Smooth muscle cell of the umbilical artery (primary cell): ENCODE data around the gene SCNM1. TPM values are rescaled to one million over a fixed set of nuclear protein-coding genes. Genes with fewer than 3 reads are reported as not detected.

ENCODE experiments used
- total RNA-seq: library from RNA; depleted of rRNA; stranded (reverse); fragments of >200 nt; gene quantifications from 2 replicates; pipeline ENCODE4 v1.2.3, GENCODE V29; 2014

Gene SCNM1, protein sequence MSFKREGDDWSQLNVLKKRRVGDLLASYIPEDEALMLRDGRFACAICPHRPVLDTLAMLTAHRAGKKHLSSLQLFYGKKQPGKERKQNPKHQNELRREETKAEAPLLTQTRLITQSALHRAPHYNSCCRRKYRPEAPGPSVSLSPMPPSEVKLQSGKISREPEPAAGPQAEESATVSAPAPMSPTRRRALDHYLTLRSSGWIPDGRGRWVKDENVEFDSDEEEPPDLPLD
- total RNA-seq: 16.2 and 20.5 TPM in 2 replicates

GRCh38 chr1:151165738-151166504, at the start of gene SCNM1, which contains the start of gene LYSMD1:
Gene SCNM1, plus strand, starts transcription at chr1:151166144. Its CDS starts 9 bp downstream, at chr1:151166153.
Gene LYSMD1, minus strand, starts transcription at chr1:151165902. Its CDS starts 644 bp downstream, at chr1:151165258.

DNA sequence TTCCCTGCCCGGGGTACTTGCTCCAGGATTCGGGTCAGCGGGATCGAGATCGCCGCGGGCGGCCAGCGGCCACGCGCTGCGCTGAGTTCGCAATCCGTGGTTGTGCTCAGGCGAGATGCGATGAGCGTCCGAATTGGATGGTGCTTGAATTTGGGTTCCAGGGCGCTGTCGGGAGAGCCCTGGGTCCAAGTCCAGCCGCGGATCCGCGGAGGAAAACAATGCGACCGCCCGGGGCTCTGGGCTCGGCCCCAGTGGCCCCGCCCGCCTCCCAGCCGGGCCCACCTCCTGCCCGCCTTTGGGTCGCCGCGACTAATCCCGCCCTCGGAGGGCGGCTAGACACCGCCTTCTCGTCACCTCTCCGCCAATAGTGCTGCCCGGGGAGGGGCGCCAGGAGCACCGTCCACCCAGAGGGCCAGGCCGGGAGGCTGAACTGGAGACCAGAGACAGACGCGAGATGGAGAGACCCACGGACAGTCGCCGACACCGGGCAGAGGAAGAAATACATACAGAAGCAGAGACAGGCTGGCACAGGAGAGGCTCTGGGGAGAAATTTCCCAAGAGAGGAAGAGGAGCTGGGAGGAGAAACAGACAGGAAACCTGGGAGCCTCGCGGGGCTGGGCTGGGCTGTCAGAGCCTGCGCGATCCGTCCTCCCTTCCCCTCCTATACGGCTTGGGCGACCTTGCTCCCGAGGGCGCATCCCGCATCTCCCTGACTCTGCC, 19.4 kb upstream of the SCNM1 start, which contains the start of gene SEMA6C:
TSS of gene SEMA6C (minus strand) at position 220 of the 720 bp plus-strand sequence. CDS start 4,010 bp downstream, outside the sequence.

GRCh38 chr1:151156515-151156819, 9.5 kb upstream of the SCNM1 start, which contains the start of gene TNFAIP8L2:
Gene TNFAIP8L2, plus strand, starts transcription at chr1:151156649. Its CDS starts 2,049 bp downstream, at chr1:151158698.

DNA sequence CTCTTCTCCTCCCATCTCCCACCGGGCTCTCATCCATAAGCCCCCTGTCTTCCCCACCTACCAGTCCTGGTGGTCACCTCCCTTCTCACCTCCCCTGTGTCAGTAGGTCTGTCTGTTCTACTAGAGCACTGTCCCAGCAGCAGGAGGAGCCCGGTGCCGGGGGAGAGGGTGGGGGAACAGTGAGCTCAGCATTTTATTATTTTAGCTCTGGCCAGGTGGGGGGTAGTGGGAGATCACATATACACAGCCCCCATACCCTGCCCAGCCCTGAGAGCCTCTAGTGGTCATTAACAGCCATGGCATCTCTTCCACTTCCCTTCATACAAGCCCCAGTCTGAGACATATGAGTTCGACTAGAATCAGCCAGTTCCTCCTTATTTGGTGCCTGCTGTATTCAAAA, 9.9 kb downstream of the SCNM1 start, which contains the start of gene TMOD4:
TSS of gene TMOD4 (minus strand) at position 119 of the 400 bp plus-strand sequence. CDS start 1,106 bp downstream, outside the sequence.

DNA sequence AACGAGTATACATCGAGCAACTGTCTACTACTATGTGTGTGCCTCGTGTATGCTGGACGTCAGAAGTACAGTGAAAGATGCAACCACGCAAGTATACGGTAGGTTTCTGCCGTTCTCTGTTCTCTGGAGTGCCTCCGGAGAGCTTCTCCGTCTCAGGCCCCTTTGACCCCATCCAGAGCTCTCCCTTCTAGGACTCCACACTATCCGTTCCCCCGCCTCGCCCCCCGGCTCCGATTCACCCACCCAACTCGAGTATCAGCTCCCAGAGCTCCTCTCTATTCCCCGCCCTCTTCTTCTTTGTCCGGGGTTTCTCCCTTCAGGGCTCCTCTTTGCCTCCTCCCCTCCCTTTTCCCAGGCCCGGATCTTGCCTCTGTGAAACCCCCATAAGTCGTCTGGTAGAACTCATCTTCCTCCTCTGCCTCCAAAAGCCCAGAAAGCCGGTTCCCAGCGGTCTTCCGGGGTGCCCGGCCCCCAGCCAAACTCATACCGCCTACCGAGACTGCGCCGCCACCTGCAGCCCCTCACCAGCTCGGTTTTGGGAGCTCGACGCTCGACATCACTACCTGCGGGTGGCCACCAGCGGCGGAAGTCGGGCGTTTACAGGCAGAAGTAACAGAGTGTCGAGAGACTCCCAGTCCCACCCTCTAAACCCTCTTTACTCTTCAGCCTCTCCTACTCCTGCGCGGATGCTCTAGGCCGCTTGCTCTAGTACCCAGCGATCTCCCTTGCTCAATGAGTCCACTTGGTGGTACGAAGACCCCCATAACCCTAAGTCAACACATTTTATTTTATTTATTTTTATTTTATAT, 23.9 kb downstream of the SCNM1 start, which contains the start of gene VPS72:
TSS of gene VPS72 (minus strand) at position 561 of the 809 bp plus-strand sequence. CDS start at position 485, 76 bp downstream.

DNA sequence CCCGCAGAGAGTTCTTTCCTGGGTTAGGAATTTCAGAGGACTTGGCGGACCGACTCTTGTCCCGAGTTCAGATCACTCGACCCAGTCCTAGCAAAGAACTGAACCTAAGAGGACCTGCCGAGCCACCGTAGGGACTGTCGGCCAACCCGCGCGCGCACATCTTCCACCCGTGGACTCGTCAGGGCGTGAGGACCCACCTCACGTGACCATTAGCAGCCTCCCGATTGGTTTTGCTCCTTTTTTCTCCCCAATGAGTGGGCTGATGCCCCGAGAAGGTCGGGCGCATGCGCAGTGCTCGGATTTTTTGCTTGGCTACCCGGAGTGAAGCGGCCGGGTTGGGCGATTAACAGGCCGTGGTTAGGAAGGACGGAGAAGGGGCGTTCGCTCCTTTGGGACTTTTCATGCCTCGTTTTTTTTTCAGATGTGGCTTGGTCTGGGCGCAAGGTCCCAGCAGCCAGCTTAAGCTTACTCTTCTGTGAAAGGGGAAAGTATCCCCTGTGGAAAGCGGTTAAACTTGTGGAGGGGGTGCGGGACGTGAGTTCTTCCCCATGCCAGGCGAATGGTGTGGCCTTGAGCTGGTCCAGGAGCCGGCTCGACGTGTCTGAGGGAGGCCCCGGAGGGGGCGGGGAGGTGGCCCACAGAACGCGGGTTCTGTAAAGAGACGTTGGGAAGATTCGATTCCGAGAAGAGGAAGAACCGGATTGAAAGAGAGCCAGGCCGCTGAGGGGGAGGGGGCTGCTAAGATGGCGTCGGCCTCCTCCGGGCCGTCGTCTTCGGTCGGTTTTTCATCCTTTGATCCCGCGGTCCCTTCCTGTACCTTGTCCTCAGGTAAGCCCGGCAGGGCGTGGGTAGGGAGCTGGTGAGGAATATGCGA, 32.5 kb downstream of the SCNM1 start, which contains the start of gene PIP5K1A:
TSS of gene PIP5K1A (plus strand) at position 299 of the 874 bp plus-strand sequence. CDS start at position 744, 445 bp downstream.

Other genes starting within 250 kb of the SCNM1 start
- gene SETDB1, start 239.8 kb upstream of the SCNM1 start, total RNA-seq: 27.9 and 31.2 TPM in 2 replicates
- gene CERS2, start 191.3 kb upstream of the SCNM1 start, total RNA-seq: 67.4 and 80.4 TPM in 2 replicates
- 0.05 TPM in 1 of 2 replicates, not detected in the other for gene ANXA9, start 183.9 kb upstream of the SCNM1 start, total RNA-seq
- gene MINDY1, start 159.2 kb upstream of the SCNM1 start, total RNA-seq: 4.5 and 8.2 TPM in 2 replicates
- gene PRUNE1, start 157.7 kb upstream of the SCNM1 start, total RNA-seq: 5.0 and 8.0 TPM in 2 replicates
- 0.14 and 0.30 TPM in 2 replicates for gene BNIPL, start 129.6 kb upstream of the SCNM1 start, total RNA-seq
- 1.2 and 1.5 TPM in 2 replicates for gene C1orf56, start 118.4 kb upstream of the SCNM1 start, total RNA-seq
- gene CDC42SE1, start 106.5 kb upstream of the SCNM1 start, total RNA-seq: 59.4 and 63.3 TPM in 2 replicates
- gene MLLT11, start 105.7 kb upstream of the SCNM1 start, total RNA-seq: 12.5 and 16.1 TPM in 2 replicates
- gene GABPB2, start 95.4 kb upstream of the SCNM1 start, total RNA-seq: 10.1 and 10.6 TPM in 2 replicates
- 0.89 and 1.7 TPM in 2 replicates for gene SEMA6C, start 19.5 kb upstream of the SCNM1 start, total RNA-seq
- not detected in 2 replicates for gene TNFAIP8L2, start 9.5 kb upstream of the SCNM1 start, total RNA-seq
- gene LYSMD1, start 242 bp upstream of the SCNM1 start, total RNA-seq: 4.8 and 8.0 TPM in 2 replicates
- gene TMOD4, start 9.8 kb downstream of the SCNM1 start, total RNA-seq: not detected in 2 replicates
- 33.9 and 34.0 TPM in 2 replicates for gene VPS72, start 24.1 kb downstream of the SCNM1 start, total RNA-seq
- 55.5 and 84.4 TPM in 2 replicates for gene PIP5K1A, start 32.4 kb downstream of the SCNM1 start, total RNA-seq
- 201 and 226 TPM in 2 replicates for gene PSMD4, start 88.6 kb downstream of the SCNM1 start, total RNA-seq
- gene ZNF687, start 116.2 kb downstream of the SCNM1 start, total RNA-seq: 9.2 and 13.1 TPM in 2 replicates
- gene PI4KB, start 161.3 kb downstream of the SCNM1 start, total RNA-seq: 54.3 and 63.2 TPM in 2 replicates
- 47.5 and 53.5 TPM in 2 replicates for gene RFX5, start 181.1 kb downstream of the SCNM1 start, total RNA-seq
- 11.2 and 14.6 TPM in 2 replicates for gene SELENBP1, start 206.6 kb downstream of the SCNM1 start, total RNA-seq
- 217 and 332 TPM in 2 replicates for gene PSMB4, start 233.4 kb downstream of the SCNM1 start, total RNA-seq